Measurements from ENCODE around the gene FAM171A1. TPM values are rescaled to one million over a fixed set of nuclear protein-coding genes. Genes with fewer than 3 reads are reported as not detected.

Gene FAM171A1
- polyA plus RNA-seq, 1 of the 3 experiments (the other 2 are of a cell fraction), result 26.3 TPM

- WGBS (ENCODE audit: low lambda C conversion rate), result 88% methylated on average over 3 of the region's 3 CpGs
- POLR2A ChIA-PET, result no interaction called here
Measured at GRCh38 chr10:15245530-15245929, 125.6 kb downstream of the FAM171A1 start.

More at GRCh38 chr10:15245530-15245929, 125.6 kb downstream of the FAM171A1 start:
- no peak overlapping the region for H3K9ac ChIP-seq
- H3K4me2 ChIP-seq, result no peak overlapping the region
- H3K9me2 ChIP-seq, result no peaks in the 10 kb centered on the region
- no peak overlapping the region for H3K4me3 ChIP-seq (ENCODE audit: low read depth in 2 of 2, low read length in 1 of 2)
- H3F3A ChIP-seq (replicated peaks; ENCODE audit: insufficient read depth), result peaks cover 8% of the 10 kb centered on the region
- peak; percentile 47 for DNase-seq
- no peaks in the 10 kb centered on the region for H3K79me2 ChIP-seq (ENCODE audit: insufficient read depth)
- H3K9me3 ChIP-seq, result no peaks in the 10 kb centered on the region
- H4K20me1 ChIP-seq (ENCODE audit: insufficient read depth), result no peaks in the 10 kb centered on the region
- H3K36me3 ChIP-seq (replicated peaks in 1 of 2; ENCODE audit: control insufficient read depth in 1 of 2, insufficient read depth in 2 of 2, low read length in 1 of 2), result no peaks in the 10 kb centered on the region
- peaks cover 0 to 5% of the 10 kb centered on the region in 2 experiments; a peak in 1 of 4 replicates for H3K4me1 ChIP-seq (ENCODE audit: control insufficient read depth in 1 of 2, insufficient read depth in 2 of 2, low read depth in 1 of 2, low read length in 1 of 2)
- H3K27ac ChIP-seq (ENCODE audit: low read depth in 2 of 2, low read length in 1 of 2), result no peak overlapping the region
- H3K27me3 ChIP-seq (ENCODE audit: insufficient read depth), result no peaks in the 10 kb centered on the region
- CTCF ChIA-PET, result interaction anchor here (0.6 to 1.7 kb wide), 3 partner anchors 9 to 15 kb away, joined by 3 to 4 read pairs (median 4); no protein-coding TSS in a partner anchor
- H2AFZ ChIP-seq (ENCODE audit: low read depth), result no peak overlapping the region
- TF ChIP-seq CTCF (IDR thresholded peaks at IDR 0.05) (peak; percentile 52), GATA2 (CRISPR knock-in tag; IDR thresholded peaks at IDR 0.05) (no peak), FOXM1 (IDR thresholded peaks at IDR 0.05; ENCODE audit: low read depth) (no peak), FOSL2 (IDR thresholded peaks at IDR 0.05; ENCODE audit: borderline replicate concordance, low read depth) (no peak), SIN3A (IDR thresholded peaks at IDR 0.05; ENCODE audit: borderline replicate concordance, low read depth, low read length) (no peak), RAD21 (IDR thresholded peaks at IDR 0.05; ENCODE audit: low read length) (peak; percentile 30; the same call in 1 of the 2 replicates), NRF1 (IDR thresholded peaks at IDR 0.05; ENCODE audit: low read depth, low read length) (no peak), MEF2A (IDR thresholded peaks at IDR 0.05; ENCODE audit: borderline replicate concordance, low read depth) (no peak), POLR2AphosphoS5 (IDR thresholded peaks at IDR 0.05; ENCODE audit: low read depth, low read length) (no peak), RCOR1 (IDR thresholded peaks at IDR 0.05; ENCODE audit: low read length) (no peak), YY1 (IDR thresholded peaks at IDR 0.05; ENCODE audit: low read depth) (no peak), CHD2 (IDR thresholded peaks at IDR 0.05; ENCODE audit: low read length, partially characterized antibody) (no peak), PBX3 (IDR thresholded peaks at IDR 0.05) (no peak), REST (IDR thresholded peaks at IDR 0.05; ENCODE audit: low read depth, low read length) (no peak), GABPA (IDR thresholded peaks at IDR 0.05; ENCODE audit: low read depth) (no peak), SMC3 (IDR thresholded peaks at IDR 0.05; ENCODE audit: low read depth, low read length) (peak; percentile 33; the same call in 1 of the 2 replicates), EZH2phosphoT487 (IDR thresholded peaks at IDR 0.05; ENCODE audit: borderline replicate concordance, low read depth) (no peak)
